Body of pancreas (tissue), 4 donors: ENCODE data around the gene SAXO2.
"Not testable (repeated sequence)": the region's sequence is repeated elsewhere in the genome, so short reads cannot be mapped to it uniquely, and the experiment has no call there.

Source experiments
- CTCF ChIP-seq, 7 experiments: fragments of 450-650 bp in 4 of 7; fragments of 200-600 bp in 3 of 7; sonication (generic) in 3 of 7; IDR thresholded peaks; one replicate each; pipeline ENCODE4 v1.5.1; 2016 to 2019; ENCODE audit warnings: antibody characterized with exemption in 7 of 7
- POLR2A ChIP-seq, 3 donors: fragments of 450-650 bp; IDR thresholded peaks; one replicate each; pipeline ENCODE4 v1.6.1; 2016; ENCODE audit warnings: antibody characterized with exemption in 3 of 3, mild to moderate bottlenecking in 2 of 3

GRCh38 chr15:82319522-82320278, 57.1 kb downstream of the SAXO2 start:
- not testable (repeated sequence) for TF ChIP-seq CTCF, POLR2A (IDR thresholded peaks at IDR 0.05)
